HG03457 (cell line): ENCODE measurements around the gene SLC36A3.
"Not testable (repeated sequence)": the region's sequence is repeated elsewhere in the genome, so short reads cannot be mapped to it uniquely, and the experiment has no call there.

Experiments used
- ATAC-seq: cut with Tn5 transposase; IDR thresholded peaks from one replicate; pipeline ENCODE4 v1.9.1; 2021; ENCODE audit warnings: moderate number of reproducible peaks; ENCODE audit not compliant: unreplicated experiment

SLC36A3 gene

DNA sequence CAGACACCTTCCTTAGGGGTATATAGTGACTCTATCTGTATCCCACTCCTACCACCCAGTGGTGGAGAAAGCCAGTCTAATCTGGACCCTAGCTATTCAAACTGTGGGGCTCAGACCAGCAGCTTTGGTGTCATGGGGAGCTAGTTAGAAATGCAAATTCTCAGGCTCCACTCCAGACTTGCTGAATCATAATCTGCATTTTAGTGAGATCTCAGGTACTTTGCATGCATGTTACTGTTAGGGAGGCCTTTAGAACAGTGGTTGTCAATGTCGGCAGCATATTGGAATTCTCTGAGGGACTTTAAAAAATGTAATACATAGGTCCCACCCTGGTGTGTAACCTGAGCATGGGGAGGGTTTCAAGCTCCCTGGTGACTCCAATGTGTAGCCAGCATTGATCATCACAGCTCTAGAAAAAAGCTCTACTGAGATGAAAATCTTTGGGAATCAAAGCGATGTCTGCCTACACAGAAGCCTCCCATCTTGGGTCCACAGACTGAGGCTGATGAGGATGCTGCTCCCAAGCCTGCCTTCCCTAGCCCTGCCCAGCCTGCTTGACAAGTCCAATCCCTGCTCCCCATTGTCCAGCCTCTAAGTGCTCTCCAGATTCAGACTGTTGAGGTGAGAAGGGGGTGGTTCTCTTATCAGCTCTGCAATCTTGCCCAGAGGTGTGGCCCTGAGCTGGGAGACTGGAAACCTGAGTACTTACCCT lies 62.5 kb downstream of the SLC36A3 start:
- no peak for ATAC-seq

DNA sequence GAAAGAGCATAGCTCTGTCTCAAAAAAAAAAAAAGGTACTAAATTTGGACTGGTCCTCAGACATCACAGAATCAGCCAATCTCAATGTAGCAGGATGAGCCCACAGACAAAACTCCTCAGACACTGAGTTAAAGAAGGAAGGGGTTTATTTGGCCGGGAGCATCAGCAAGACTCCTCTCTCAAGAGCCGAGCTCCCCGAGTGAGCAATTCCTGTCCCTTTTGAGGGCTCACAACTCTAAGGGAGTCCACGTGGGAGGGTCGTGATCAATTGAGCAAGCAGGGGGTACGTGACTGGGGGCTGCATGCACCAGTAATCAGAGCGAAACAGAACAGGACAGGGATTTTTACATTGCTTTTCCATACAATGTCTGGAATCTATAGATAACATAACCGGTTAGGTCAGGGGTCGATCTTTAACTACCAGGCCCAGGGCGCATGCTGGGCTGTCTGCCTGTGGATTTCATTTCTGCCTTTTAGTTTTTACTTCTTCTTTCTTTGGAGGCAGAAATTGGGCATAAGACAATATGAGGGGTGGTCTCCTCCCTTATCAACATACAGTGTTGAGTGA lies 63.2 kb downstream of the SLC36A3 start:
- not testable (repeated sequence) for ATAC-seq

DNA sequence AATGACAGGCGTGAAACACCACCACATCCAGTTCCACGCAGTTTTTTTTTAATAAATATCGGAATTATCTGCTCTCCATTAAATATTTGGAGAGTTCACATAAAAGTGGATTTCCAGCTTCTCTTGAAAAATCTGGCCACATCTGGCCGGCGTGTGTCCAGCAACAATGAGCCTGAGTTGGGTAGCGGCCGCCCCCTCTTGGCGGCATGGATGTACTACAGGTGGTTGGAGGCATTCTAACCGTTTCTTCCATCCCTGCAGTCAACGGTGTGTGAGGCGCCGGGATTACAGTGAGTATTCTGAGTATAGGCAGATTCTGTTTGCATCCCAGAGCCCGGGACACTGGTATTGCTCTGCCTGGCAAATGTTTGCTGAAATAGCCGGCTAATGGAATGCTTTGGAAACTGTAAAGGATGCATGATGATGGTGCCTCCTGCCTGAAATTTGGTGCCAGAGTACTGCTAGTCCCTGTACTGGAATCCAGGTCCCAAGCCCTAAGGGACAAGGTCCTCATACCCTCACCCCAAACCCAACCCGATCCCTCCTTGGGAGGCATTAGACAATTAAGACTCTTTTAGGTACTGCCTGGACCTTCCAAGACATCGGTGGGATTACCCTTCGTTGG lies 64.2 kb downstream of the SLC36A3 start:
- ATAC-seq = no peak

DNA sequence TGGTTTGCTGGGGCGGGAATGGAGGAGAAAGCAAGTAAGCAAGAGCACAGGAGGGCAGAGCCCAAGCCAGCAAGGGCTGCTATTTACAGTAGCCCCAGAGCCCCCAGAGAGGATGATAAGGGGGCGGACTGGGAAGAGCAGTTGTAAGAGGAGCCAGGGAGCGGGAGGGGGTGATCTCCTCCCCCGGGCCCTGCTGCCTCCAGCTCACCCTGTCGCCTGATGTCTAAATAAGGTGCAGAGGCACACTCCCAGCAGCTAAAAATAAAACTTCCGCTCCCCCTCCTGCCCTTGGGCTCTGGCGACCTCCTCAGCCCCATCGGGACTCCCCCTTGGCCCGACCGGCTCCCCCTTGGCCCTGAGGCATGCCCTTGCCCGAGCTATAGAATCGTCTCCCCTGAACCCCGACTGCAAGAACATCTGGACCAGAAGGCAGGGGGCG lies 65.2 kb downstream of the SLC36A3 start:
- no peak for ATAC-seq

DNA sequence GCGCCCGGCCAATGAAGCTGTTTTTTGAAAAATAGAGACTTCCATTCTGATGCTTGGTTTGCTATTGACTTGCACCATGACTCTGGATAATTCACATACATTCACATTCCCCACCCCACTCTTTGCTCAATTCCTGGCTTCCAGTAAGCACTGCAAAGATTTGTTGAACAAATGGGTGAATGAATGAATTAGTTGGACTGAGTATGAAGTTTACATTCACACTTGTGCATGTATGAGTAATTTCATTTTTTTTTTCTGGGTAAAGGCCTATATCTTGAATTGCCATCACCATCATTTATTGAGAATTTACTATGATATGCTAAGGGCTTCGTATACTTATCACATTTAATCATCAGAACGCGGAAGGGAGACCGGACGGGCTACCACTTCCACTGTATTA lies 65.9 kb downstream of the SLC36A3 start:
- no peak for ATAC-seq

DNA sequence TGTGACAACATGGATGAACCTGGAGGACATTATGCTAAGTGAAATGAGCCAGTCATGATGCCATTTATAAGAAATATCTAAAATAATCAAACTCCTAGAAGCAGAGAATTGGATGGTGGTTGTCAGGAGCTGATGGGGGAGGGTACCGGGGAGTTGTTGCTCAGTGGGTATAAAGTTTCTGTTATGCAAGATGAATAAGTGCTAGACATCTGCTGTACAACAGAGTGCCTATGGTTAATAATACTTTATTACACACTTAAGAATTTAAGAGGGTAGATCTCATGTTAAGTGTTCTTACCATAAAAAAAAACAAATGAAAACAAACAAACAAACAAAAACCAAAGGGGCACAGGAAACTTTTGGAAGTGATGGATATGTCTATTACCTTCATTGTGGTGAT lies 66.7 kb downstream of the SLC36A3 start:
- ATAC-seq = no peak

DNA sequence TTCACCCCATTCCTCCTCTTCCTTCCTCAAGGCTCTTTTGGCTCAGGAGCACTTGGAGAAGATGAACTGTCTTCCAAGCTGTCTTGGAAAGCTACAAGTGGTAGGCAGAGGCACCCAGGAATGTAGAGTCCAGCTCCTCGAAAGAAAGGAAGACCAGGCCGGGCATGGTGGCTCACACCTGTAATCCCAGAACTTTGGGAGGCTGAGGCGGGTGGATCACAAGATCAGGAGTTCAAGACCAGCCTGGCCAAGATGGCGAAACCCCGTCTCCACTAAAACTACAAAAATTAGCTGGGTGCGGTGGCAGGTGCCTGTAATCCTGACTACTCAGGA lies 68.4 kb downstream of the SLC36A3 start:
- ATAC-seq = not testable (repeated sequence)

DNA sequence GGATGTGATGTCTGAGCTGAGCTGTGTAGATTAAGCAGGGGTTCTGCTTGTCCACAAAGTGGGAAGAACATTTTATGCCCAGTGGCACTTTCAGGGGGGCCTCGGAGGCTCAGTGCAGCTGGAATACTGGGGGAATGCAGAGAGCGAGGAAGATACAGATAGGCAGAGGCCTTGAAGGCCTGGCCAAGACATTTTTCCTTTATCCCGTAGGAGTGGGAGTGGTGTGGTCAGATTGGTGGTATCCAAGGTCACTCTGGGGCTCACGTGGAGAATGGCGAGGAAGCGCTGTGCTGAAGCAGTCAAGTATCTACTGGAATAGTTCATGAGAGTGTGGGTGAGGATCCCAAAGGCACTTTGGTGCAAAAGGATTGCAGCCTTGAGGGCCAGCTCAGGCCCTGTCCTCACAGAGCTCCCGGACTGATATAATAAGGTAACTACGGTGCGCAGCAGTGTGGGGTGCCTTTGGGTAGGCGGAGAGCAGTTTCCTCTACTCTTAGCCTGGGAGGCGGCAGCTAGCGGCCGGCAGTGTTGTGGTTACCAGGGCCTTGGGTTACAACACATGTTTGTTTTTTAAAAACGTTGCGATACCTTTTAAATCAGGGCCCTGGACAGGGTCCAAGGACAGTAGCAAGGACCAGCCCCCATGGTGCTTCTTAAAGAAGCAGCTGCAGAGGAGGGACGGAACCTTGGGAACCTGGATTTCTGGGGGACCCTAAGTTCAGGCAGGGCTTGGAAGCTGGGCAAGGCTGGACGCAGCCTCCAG lies 68.9 kb downstream of the SLC36A3 start:
- ATAC-seq = peak; percentile 70

DNA sequence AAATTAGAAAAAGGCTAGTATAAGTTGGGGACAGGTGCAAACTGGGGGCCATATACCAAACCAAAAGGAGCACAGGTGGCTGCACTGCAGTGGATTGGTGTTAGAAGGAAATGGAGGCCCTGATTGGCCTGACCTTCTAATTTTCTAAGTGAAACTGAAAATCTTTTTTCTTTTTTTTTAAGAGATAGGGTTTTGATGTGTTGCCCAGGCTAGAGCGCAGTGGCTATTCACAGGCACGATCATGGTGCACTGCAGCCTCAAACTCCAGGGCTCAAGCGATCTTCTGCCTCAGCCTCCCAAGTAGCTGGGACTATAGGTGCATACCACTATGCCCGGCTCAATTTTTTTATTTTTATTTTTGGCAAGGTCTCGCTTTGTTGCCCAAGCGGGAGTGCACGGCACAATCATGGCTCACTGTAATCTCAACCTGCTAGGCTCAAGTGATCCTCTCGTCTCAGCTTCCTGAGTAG lies 69.9 kb downstream of the SLC36A3 start:
- no peak for ATAC-seq

DNA sequence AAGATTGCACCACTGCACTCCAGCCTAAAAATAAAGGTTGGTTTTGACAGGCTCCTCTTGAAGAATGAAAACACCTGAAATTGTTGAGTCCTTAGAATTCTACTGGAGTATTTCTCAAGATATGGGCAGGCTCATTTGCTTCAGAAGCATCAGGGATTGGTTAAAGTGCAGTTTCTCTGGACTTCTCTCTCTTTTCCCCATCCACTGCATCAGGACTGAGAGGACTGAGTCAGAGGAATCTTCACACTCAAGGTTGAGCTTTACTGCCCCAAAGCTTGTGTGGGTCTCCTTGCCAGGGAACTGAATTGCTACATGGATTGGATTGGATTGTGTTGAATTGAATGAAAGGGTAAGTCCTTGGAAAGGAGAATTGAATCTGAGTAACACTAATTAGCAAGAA lies 72.2 kb downstream of the SLC36A3 start:
- ATAC-seq = no peak

DNA sequence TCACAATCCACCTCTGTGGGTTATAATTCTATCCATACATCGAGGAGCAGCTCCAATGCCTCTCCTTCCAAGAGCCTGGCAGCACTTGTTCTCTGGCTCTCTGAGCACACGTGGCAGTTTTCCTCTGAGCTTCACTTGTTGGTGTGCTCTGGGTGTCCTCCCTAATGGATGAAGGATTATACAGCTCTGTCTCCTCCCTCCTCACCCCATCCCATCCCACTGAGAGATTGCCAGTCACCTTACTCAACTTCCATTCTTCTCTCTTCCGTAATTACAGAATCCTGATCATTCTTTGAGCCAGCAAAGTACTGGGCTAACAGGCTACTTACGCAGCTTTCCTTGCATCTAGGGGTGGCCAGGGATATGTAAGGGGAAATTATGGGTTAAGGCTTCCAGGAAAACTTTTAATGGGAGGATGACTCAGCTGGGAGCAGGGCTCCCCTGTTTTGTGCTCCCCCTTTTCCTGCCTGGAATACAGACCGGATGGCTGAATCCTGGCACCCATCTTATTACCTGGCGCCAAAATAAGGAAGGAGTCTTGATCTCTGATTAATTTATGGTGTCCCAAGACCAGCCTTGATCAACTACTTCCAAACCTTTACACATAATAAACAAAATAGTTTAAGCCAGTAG lies 73.4 kb downstream of the SLC36A3 start:
- no peak for ATAC-seq

DNA sequence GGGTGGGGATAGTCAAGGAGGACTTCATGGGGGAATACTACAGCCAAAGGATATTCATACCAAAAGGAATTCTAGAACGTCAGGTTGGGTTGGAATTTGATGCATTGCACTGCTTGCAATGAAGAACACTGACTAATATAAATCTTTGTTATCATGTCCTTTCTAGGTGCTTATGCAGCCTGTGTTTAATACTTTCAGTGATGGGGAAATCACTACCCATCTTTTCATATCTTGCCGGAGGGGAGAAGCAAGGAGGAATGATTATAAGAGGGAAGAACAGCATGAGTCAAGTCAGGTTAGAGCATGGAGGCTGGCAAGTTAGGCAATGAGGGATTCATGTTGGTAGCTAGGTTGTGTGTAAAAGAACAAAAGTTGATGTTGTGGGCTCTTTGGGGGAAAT lies 74.6 kb downstream of the SLC36A3 start:
- no peak for ATAC-seq

DNA sequence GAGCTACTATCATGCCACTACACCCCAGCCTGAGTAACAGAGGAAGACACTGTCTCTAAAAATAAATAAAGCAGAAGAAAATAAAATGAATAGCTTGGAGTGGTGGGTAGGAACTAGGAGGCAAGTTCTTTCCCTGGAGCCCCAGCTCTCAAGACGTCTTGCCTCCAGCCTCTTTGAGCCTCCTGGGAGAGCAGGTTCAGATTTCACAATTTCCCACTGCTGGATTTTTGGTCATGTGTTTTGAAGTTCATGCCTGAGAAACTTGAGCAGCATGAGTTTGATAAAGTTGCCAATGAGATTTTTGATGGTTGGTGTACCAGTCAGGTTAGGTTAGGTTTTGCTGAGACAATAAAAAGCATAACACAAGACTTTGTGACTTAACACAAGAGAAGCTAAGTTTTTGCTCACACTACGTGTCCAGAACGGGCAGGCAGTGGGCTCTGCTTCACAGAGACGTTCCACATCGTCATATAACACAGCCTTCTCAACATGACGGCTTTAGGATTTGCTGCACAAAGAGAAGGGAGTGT lies 75.6 kb downstream of the SLC36A3 start:
- ATAC-seq = no peak
